Measurements from ENCODE around the gene C11orf91.
"Not testable (repeated sequence)": the region's sequence is repeated elsewhere in the genome, so short reads cannot be mapped to it uniquely, and the experiment has no call there.

C11orf91 gene

DNA sequence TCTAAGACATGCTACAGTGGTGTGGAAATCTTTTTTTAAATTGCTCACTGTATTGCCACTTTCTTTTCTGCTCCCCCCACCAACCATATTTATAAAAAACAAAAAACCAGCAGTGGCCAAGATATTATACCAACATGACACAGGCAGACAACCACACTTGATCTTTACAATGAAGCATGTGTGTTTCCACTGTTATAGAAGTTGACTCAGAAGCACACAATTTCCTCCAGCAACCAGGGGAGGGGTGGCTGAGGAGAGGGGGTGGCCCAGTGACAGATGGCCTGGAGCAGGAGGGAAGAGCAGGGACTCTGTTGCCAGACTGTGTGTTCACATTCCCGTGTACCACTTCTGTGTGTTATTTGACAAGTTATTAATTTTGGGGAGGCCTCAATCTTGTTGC is 20.8 kb upstream of the C11orf91 start:
- peak in 1 of 5 experiments; percentile 18 for DNase-seq

DNA sequence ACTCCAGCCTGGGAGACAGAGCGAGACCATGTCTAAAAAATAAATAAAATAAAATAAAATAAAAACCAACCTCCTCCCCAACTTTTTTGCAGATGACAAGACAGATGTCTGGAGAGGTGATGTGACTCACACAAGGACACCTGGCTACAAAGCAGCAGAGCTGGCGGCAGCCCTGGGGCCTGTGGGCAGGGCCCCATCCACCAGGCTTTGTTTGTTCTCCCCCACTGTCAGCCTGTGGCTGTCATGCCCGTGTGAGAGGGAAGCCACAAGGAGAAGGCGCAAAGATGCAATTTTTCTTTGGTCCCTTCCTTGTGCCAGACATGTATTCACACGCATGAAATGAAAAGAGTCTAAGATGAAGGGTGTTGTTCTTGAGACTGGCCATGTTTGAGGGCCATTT is 19.0 kb upstream of the C11orf91 start:
- DNase-seq = no peak

DNA sequence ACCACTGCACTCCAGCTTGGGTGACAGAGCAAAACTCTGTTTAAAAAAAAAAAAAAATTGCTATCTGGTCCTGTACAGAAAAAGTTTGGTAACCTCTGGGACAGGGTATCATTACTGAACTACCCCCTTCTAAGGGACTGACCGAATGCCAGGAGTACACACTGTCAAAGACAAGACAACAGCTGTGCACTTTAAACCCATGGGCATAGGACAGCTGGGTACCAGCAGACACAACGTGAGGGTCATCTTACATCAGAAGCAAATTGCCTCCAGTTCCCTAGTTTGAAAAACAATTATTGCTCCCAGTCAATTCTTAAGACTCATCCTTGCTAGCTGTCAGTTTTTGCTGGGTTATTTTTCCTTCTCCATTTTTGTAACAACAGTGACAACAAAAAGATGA is 17.8 kb upstream of the C11orf91 start:
- DNase-seq = no peak

- DNase-seq = peak in 1 of 5 experiments; percentile 42
Measured at GRCh38 chr11:33716243-33716642, 15.6 kb upstream of the C11orf91 start.

DNA sequence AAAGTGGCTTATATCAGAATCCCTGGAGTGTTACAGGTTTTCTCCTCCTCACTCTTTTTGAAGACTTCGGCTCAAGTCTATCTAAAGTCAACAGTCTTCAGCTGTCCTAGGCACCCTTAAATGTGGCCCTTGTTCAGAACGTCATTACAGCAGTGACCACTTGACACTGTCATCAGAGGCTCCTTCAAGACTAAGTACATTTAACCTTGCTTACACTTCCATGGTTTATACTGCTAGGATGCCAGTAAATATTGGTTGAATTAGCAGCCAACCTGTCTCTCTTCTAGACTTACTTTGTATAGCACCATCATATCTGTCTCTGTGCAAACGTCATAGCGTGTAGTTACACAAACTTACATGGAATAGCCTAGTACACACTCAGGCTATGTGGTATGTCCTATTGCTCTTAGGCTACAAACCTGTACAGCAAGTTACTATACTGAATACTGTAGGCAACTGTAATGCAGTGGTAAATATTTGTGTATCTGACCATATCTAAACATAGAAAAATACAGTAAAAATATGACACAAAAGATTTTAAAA is 13.3 kb upstream of the C11orf91 start:
- DNase-seq = no peak

DNA sequence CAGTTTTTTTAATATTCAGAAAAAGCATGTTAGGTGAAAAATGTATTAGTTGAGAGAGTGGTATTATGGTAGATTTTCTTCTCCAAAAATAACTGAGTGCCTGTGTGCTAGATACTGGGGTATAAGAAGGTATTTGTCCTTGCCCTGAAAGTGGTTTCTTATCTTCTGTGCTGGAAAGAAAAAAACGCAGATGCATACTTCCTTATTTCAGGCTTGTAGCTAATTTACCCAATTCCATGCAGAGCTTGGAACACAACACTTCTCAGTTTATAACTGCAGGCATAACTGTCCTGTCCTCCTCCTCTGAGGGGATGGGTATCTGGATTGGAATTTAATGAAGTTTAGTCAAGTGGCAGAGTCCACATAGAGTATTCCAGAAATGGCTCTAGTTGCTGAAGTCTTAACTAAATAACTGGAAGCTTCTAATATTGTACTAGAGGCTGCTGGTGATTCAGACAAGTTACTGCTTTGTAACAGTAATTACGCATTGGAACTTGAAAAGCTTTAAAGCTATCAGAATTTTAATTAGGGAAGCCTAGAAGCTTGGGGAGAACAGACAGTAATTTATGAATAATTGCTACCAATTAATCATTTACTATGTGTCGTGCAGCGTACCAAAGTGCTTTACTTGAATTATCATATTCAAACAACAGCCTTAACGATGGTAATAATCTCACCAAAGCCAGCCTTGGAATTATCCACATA is 12.7 kb upstream of the C11orf91 start:
- DNase-seq = no peak

DNA sequence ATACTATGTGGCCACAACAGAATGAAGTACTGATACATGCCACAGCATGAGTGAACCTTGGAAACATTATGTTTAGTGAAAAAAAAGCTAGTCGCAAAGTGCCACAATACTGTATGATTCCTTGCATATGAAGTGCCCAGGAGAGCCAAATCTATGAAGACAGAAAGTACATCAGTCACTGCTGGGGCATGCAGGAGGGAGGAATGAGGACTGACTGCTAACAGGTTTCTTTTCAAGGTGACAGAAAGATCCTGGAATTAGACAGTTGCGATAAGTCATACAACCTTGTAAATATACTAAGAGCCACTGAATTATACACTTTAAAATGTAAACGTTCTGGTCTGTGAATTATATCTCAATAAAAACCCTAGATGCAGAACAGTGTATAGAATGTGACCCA is 11.8 kb upstream of the C11orf91 start:
- no peak for DNase-seq

DNA sequence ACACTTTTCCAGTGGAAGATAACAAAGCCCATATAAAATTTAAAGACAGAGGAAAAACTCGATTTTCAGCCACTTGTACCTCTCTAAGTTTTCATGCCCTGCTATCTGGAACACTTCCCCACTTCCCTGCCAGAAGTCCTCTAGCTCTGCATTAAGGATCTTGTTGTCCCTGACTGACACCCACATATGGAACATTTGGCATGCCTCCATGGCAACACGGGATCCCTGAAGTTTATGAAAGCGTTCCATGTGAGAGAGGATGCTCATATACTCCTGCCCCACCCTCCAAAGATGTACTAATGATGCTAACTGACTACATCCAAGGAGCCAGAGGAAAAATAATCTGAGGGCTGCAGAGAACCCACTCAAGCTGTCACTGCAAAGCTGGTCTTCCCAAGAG is 8.8 kb upstream of the C11orf91 start:
- DNase-seq = no peak

- DNase-seq = no peak
Measured at GRCh38 chr11:33708985-33709384, 8.4 kb upstream of the C11orf91 start.

DNA sequence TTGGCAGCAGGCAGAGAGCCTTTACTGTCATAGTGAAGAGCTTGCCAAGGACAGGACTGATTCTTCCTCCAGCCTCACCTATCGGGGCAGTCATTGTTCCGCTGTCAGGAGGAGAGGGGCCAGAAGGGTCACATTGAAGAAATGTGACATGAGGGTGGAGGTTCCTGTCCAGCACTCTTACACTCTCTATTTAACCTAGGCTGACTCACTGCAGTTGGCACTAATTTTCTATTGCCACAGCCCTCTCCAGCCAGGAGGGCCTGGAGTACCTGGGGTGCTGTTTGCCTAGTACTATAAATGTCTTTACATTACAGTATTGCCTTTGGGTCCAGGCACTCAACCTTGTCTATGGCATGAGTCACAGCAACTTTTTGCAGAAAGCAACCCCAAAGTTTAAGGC is 7.2 kb upstream of the C11orf91 start:
- DNase-seq = not testable (repeated sequence)

- DNase-seq = no peak
Measured at GRCh38 chr11:33706966-33707365, 6.3 kb upstream of the C11orf91 start.

DNA sequence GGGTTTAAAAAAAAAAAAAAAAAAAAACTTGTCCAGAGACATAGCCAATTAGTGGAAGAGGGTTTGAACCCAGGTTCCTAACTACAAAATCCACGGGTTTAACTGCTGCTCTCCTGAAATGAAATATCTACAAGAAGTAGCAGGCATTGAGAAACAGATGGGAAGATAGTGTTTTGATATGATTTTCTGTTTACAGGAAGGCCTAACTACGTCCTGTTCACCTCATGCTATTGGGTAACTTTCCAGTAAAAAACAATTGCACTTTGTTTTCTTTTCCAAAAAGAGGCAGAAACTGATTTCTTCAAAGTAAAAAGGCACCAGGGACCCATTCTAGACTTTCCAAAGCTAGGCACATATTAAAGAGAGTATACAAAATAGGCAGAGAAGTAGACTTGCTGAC is 5.9 kb upstream of the C11orf91 start:
- no peak for DNase-seq

DNA sequence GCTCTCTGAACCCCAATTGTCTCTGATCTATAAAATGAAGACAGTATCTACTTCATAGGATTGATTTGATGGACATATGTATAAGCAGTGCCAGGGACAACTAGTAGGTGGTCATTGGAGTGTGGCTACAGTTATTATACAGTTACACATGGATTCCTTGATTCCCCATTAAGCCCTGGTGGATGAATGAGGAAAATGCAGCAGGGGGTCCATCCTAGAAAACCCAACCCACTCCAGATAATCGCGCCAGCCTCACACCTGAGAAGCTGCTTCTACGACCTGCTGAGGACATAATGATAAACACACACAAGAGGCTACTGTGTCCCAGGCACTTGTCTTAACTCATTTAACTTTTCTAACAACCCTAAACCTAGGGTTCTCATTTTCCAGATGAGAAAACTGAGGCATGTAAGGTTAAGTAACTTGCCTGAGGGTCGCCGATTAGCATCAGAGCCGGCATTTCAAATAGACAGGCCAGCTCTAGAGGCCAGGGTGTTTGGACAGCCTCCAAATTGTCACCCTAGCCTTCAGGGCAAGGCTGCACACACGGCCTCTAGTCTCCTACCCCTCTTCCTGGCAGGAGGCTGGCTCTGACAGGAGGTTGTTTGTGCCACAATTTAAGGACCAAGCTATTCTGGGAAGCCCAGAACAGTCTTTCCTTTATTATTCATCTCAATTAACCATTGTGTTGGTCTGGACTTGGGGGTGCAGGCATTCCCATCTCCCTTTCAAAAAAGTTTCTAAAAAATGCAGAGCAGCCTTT is 3.8 kb upstream of the C11orf91 start:
- no peak for DNase-seq

GRCh38 chr11:33703788-33704187 is 3.2 kb upstream of the C11orf91 start:
- DNase-seq = no peak

DNA sequence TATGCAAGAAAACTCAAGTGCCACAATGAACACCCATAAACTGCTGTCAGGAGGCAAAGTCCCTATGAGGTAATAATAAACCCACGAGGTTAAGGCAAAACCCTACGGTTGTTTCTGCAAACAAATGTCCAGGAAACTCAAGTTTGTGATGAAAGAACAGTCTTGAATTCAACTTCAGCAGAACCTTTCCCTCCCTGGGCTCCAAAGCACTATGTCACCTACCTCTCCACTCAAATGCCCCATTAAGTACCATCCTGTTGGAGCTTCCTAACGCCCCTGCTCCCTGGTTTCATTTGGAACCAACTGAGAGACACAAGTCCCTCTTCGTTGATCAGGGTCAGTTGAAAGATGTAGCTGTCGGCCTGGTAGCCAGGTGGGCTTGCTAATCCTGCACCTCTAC is 2.6 kb upstream of the C11orf91 start:
- no peak for DNase-seq

DNA sequence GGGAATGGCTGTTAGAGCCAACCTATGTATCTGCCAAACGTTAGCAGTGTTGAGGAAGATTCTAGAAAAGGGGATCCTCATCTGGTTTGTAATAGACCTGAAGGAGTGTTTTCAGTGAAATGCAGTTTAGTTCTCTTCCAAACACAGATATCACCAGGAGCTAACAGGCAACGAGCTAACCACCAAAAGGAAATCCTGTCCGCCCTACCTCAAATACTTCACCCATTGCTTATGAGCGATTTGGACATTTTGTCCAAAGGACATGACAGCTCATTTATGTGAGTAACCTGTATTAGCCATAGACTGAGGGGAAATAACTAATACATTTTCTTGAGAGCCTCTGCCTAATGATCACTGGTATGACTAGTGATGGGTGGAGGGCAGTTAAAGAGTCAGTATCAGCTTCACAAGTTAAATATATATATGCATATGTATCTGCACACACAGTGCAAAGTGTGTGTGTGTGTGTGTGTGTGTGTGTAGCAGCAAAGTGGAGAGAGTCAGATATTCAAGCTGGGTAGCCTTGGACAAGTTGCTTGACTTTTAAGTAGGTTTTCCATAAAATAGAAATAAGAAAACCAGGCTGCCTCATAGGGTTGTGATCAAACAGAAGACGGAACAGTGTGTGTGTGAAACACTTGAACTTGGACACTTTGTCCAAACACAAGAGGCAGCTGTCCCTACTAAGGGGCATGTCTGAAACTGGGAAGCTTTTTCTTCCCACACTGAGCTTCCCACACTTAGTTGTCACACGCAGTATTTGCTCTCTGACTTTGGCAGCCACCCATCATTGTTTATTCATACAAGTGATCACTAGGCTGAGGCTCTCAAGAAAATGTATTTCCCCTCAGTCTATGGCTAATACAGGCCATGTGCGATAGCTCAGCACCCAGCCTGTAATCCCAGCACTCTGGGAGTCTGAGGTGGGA is 940 bp upstream of the C11orf91 start:
- DNase-seq = peak in 1 of 5 experiments; percentile 16

GRCh38 chr11:33700063-33700501 is 544 bp downstream of the C11orf91 start:
- DNase-seq = no peak

DNA sequence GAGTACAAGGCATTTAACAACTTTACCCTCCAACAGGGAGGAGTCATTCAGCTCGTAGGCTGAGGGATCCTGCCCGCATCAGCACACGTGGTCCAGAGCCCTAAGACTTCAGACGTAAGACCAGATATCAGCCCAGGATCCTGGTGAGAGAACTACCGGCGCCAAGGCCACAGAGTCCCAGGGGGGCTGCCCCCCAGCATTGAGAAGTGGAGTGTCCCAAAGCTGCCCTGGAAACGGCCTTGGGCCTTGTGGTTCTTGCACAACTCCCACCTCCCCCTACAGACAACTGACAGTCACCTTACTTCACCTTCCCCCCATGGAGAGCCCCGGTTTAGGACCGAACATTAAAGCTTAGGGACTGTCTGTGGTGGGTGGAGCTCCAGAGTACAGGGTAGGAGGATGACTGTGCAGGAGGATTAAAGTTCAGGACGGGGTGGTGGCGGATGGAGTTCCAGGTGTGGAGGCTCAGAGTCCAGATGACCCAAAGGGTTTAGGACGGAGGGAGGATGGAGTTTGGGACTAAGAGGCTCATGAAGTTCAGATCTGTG is 1.0 kb downstream of the C11orf91 start:
- DNase-seq = no peak

DNA sequence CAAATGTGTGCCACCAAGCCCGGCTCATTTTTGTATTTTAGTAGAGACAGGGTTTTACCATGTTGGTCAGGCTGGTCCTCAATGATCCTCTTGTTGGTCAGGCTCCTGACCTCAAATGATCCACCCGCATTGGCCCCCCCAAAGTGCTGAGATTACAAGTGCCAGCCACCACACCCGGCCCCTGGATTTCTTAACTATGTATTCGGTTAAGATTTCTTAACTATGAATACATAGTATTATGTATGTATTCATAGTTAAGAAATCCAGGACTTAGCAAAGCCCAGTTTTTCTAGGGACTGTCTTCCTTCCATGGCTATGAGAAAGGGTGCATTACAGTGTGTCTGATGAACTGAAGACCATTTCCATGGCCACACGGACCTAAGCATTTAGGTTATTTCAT is 1.7 kb downstream of the C11orf91 start:
- no peak for DNase-seq

DNA sequence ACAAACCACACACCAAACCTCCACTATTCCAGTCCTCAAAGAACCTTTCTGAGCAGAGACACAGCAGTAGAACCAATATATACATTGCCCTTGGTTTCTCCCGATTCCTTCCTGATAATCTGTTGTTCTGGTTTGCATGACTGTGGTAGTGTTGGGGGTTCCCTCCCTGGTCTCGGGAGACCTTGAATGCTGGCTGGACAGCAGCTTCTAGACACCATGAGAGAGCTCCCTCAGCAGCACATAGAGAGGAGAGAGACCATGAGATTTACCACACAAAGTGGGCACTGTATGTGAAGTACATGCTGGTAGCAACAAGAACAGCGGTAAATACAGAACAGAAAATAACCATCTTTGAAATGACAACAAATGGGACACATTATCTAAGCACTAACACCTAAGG is 2.6 kb downstream of the C11orf91 start:
- DNase-seq = no peak

- no peak for DNase-seq
Measured at GRCh38 chr11:33696931-33697638, 3.5 kb downstream of the C11orf91 start.

DNA sequence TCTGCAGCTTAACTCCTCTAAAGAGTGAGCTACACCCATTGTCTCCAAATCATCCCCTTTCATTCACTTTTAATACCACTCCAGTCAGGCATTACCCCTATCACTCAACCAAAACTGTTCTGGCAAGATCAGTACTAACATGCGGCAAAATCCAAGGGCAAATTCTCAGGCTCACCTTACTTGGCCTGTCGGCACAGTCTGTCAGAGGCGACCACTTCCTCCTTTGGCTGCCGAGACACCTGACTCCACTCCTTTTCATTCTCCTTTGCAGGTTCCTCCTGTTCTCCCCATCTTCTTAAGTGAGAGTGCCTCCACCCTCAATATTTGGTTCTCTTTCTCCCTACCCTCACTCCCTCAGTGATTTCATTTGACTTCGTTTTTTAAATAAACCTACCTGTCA is 4.2 kb downstream of the C11orf91 start:
- peak in 1 of 5 experiments; percentile 17 for DNase-seq
